Activated CD8-positive, alpha-beta memory T cell treated with anti-CD3 and anti-CD28 coated beads for 4 hours (primary cell): ENCODE data around the gene POLR2A.
A peak's percentile ranks its signal among the peaks of the same experiment; 100 is the strongest.
"Not testable (repeated sequence)": the region's sequence is repeated elsewhere in the genome, so short reads cannot be mapped to it uniquely, and the experiment has no call there.

Source experiments
- DNase-seq, 2 donors: peaks; one replicate each; pipeline ENCODE4 v3.0.0-alpha.2; 2020; ENCODE audit warnings: low read depth in 2 of 2

POLR2A gene

GRCh38 chr17:7478276-7479212 is 5.6 kb upstream of the POLR2A start:
- peak in 1 of 2 donors; percentile 33 for DNase-seq

- peak in 1 of 2 donors; percentile 19 for DNase-seq
Observed at GRCh38 chr17:7479213-7480088, 4.7 kb upstream of the POLR2A start, which contains the start of gene ZBTB4. Gene ZBTB4, minus strand, starts transcription at chr17:7479631. Its CDS starts 12,830 bp downstream, at chr17:7466801.

GRCh38 chr17:7480089-7480384 is 4.1 kb upstream of the POLR2A start:
- DNase-seq: no peak

GRCh38 chr17:7481275-7481674 is 2.9 kb upstream of the POLR2A start, which contains the start of gene SLC35G6:
Gene SLC35G6, plus strand, starts transcription at chr17:7481446. Its CDS starts 71 bp downstream, at chr17:7481517.
- DNase-seq: not testable (repeated sequence)

- DNase-seq: not testable (repeated sequence)
Observed at GRCh38 chr17:7481842-7482741, 2.1 kb upstream of the POLR2A start.

- DNase-seq: not testable (repeated sequence)
Observed at GRCh38 chr17:7482742-7483088, 1.5 kb upstream of the POLR2A start.

GRCh38 chr17:7483255-7484066 is 705 bp upstream of the POLR2A start:
- DNase-seq: peak; percentile 88 to 91

GRCh38 chr17:7484919-7485377 is 782 bp downstream of the POLR2A start:
- DNase-seq: no peak

GRCh38 chr17:7486181-7486580 is 2.0 kb downstream of the POLR2A start:
- DNase-seq: no peak

GRCh38 chr17:7490144-7490543 is 6.0 kb downstream of the POLR2A start:
- no peak for DNase-seq

- no peak for DNase-seq
Observed at GRCh38 chr17:7491583-7491982, 7.4 kb downstream of the POLR2A start.

- DNase-seq: no peak
Observed at GRCh38 chr17:7493941-7494340, 9.8 kb downstream of the POLR2A start.

GRCh38 chr17:7495906-7496434 is 11.8 kb downstream of the POLR2A start:
- no peak for DNase-seq

- DNase-seq: no peak
Observed at GRCh38 chr17:7496470-7497183, 12.5 kb downstream of the POLR2A start.

GRCh38 chr17:7497228-7497627 is 13.1 kb downstream of the POLR2A start:
- no peak for DNase-seq

GRCh38 chr17:7497636-7498035 is 13.5 kb downstream of the POLR2A start:
- DNase-seq: no peak

- no peak for DNase-seq
Observed at GRCh38 chr17:7499161-7499560, 15.0 kb downstream of the POLR2A start.

GRCh38 chr17:7501729-7502128 is 17.6 kb downstream of the POLR2A start:
- DNase-seq: no peak

- DNase-seq: no peak
Observed at GRCh38 chr17:7502171-7502847, 18.1 kb downstream of the POLR2A start.
